Cardiac muscle cell (in vitro differentiated cells and primary cell): ENCODE results near the gene B3GNT9. TPM values are rescaled to one million over a fixed set of nuclear protein-coding genes. Genes with fewer than 3 reads are reported as not detected.

Source experiments
- DNase-seq, 2 donors: peaks; one replicate each; pipeline versions ENCODE4 v3.0.0 to v3.0.0-alpha.2; 2010 to 2017; ENCODE audit warnings: low read depth in 1 of 2, low spot score in 1 of 2
- H3K27ac ChIP-seq: fragments of 200-600 bp; sonication (generic); 2 replicates; pipeline ENCODE4 v1.5.1; 2016
- H3K27me3 ChIP-seq: fragments of 200-600 bp; sonication (generic); 2 replicates; pipeline ENCODE4 v1.6.0; 2016; ENCODE audit warnings: control low read depth
- H3K36me3 ChIP-seq: fragments of 200-600 bp; sonication (generic); 2 replicates; pipeline ENCODE4 v1.5.1; 2016; ENCODE audit warnings: control low read depth
- H3K4me1 ChIP-seq: fragments of 200-600 bp; sonication (generic); 2 replicates; pipeline ENCODE4 v1.8.1; 2017; ENCODE audit warnings: low read depth, mild to moderate bottlenecking, mixed run types
- H3K4me3 ChIP-seq: fragments of 200-600 bp; sonication (generic); 2 replicates; pipeline ENCODE4 v1.5.1; 2016; ENCODE audit warnings: mild to moderate bottlenecking
- H3K9me3 ChIP-seq: fragments of 200-600 bp; sonication (generic); 2 replicates; pipeline ENCODE4 v1.5.1; 2017; ENCODE audit warnings: low read depth, mild to moderate bottlenecking, control low read depth
- CTCF ChIP-seq: IDR thresholded peaks from 2 replicates; pipeline ENCODE4 v1.5.1; 2012; ENCODE audit warnings: low read depth, mild to moderate bottlenecking, low read length
- polyA plus RNA-seq: library from polyadenylated mRNA; unstranded; fragments of >200 nt; fragmentation: Nextera tagmentation; extraction: Ambion mirVana; gene quantifications from 2 replicates; pipeline ENCODE4 v1.2.1, GENCODE V29; 2016
- total RNA-seq: library from RNA; depleted of rRNA; stranded (reverse); fragments of >200 nt; gene quantifications from 2 replicates; pipeline ENCODE4 v1.2.3, GENCODE V29; 2016

B3GNT9 gene
- total and polyA plus RNA-seq, 2 experiments from 2014 or later: 18.0 to 34.7 TPM

- peaks cover 6% of the 10 kb centered on the region for H3K4me1 ChIP-seq
- no peak overlapping the region for H3K27ac ChIP-seq
- peak in 1 of 2 donors; percentile 34 for DNase-seq
- H3K9me3 ChIP-seq: no peaks in the 10 kb centered on the region
- peak overlapping the region; percentile 33 for H3K4me3 ChIP-seq
- TF ChIP-seq CTCF: no peak
- no peaks in the 10 kb centered on the region for H3K36me3 ChIP-seq
- H3K27me3 ChIP-seq: peaks cover 97% of the 10 kb centered on the region
Measured at GRCh38 chr16:67162506-67163163, 11.8 kb upstream of the B3GNT9 start.

- Histone ChIP-seq H3K27ac (no peak overlapping the region), H3K36me3 (no peaks in the 10 kb centered on the region)
Measured at GRCh38 chr16:67161595-67162058, 10.8 kb upstream of the B3GNT9 start.

GRCh38 chr16:67158637-67159600 lies 8.1 kb upstream of the B3GNT9 start:
- Histone ChIP-seq H3K9me3 (no peaks in the 10 kb centered on the region), H3K4me3 (peak overlapping the region; percentile 59), H3K4me1 (peaks cover 6% of the 10 kb centered on the region), H3K27ac (no peak overlapping the region), H3K27me3 (peaks cover 97% of the 10 kb centered on the region), H3K36me3 (no peaks in the 10 kb centered on the region)
- TF ChIP-seq CTCF: no peak
- DNase-seq: peak; percentile 34 to 43

More at GRCh38 chr16:67161595-67162058, 10.8 kb upstream of the B3GNT9 start:
- no peak for TF ChIP-seq CTCF
- Histone ChIP-seq H3K27me3 (peaks cover 97% of the 10 kb centered on the region), H3K4me1 (peaks cover 6% of the 10 kb centered on the region), H3K9me3 (no peaks in the 10 kb centered on the region), H3K4me3 (no peak overlapping the region)
- no peak for DNase-seq

GRCh38 chr16:67157892-67158635 lies 7.3 kb upstream of the B3GNT9 start:
- no peak for TF ChIP-seq CTCF
- Histone ChIP-seq H3K4me3 (no peak overlapping the region), H3K27me3 (peaks cover 97% of the 10 kb centered on the region), H3K36me3 (no peaks in the 10 kb centered on the region), H3K9me3 (no peaks in the 10 kb centered on the region), H3K27ac (no peak overlapping the region), H3K4me1 (peaks cover 4% of the 10 kb centered on the region)
- no peak for DNase-seq

- Histone ChIP-seq H3K4me3 (no peak overlapping the region), H3K4me1 (no peaks in the 10 kb centered on the region), H3K9me3 (no peaks in the 10 kb centered on the region), H3K27me3 (peaks cover 97% of the 10 kb centered on the region), H3K36me3 (no peaks in the 10 kb centered on the region), H3K27ac (no peak overlapping the region)
- no peak for TF ChIP-seq CTCF
- DNase-seq: no peak
Measured at GRCh38 chr16:67157106-67157748, 6.4 kb upstream of the B3GNT9 start.
